GM12865 (cell line): ENCODE results near the gene DNM2.

Experiments
- DNase-seq: peaks from one replicate; pipeline ENCODE4 v3.0.0; 2010; ENCODE audit warnings: low read depth
- H3K4me3 ChIP-seq: 2 replicates; pipeline ENCODE4 v1.5.1; 2011; ENCODE audit warnings: mild to moderate bottlenecking, low read depth, low read length, control low read depth
- CTCF ChIP-seq: IDR thresholded peaks from 2 replicates; pipeline ENCODE4 v1.5.1; 2011; ENCODE audit warnings: low read length, control low read depth, low read depth, inconsistent platforms; ENCODE audit not compliant: insufficient read depth; ENCODE audit errors: missing control alignments

The DNM2 gene

DNA sequence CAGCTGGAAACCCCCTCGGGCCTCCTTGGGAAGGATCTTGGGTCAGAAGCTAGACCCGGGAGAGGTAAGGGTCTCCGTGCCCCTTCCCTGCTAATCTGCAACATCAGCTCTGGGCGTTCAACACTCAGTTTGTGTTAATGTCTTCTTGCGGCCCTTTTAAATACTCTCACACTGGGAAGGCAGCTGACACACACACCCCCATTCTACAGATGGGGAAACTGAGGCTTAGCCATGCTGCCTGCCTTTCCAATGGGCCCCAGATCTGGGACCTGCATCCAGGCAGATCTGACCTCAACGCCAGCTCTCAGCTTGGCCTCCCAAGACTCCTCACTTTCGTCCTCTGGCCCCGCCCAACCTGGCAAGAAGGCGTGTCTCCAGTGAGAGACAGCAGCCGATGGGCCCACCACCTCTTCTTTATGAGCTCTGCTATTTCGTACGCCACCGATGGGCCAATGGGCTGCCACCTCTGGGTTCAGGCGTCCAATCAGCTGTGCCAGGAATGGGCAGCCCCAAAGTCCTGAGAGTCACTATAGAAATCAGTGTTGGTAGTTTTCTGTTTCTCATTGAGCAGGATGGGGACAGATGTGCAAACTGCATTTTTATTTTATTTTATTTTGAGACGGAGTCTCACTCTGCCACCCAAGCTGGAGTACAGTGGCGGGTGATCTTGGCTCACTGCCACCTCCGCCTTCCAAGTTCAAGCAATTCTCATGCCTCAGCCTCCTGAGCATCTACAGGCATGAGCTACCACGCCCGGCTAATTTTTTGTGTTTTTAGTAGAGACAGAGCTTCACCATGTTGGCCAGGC, 43.8 kb downstream of the DNM2 start:
- no peak for TF ChIP-seq CTCF
- H3K4me3 ChIP-seq, result no peak overlapping the region
- no peak for DNase-seq

DNA sequence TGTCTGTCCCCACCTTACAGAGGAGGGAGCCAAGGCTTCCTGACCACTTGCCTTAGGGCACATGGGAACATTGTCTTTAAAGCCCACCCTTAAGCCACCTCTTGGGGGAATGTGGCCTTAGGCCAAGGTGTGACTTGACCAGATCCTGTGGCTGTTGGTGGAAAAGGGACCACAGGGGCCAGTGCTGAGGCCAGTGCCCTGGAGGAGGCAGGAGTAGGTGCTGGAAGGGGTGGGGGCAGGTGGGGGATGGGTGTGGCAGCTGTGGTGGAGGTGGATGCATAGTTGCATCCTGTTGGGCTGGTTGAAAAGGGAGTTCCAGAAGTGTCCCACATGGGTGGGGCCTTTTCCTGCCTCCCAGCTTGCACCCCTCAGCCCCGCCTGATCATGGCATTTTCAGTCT, 44.8 kb downstream of the DNM2 start:
- H3K4me3 ChIP-seq, result no peak overlapping the region
- no peak for TF ChIP-seq CTCF
- DNase-seq, result peak; percentile 32

DNA sequence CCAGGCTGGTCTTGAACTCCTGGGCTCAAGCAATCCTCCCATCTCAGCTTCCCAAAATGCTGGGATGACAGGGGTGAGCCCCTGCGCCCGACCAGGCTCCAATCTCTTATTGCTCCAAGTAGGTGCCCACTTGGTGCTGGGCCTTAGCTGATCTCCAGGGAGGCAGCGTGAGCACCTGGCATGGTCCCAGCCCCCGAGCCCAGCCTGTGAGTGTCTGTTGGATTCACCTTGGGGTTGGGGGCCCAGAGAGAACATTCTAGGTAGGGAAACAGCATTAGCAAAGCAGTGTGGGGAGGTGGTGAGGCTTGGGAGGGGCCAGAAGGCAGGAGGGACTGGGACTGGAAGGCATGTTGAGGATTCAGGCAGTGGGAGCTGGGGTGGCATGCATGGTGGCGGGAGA, 45.5 kb downstream of the DNM2 start:
- no peak for DNase-seq
- H3K4me3 ChIP-seq, result no peak overlapping the region
- TF ChIP-seq CTCF, result no peak

DNA sequence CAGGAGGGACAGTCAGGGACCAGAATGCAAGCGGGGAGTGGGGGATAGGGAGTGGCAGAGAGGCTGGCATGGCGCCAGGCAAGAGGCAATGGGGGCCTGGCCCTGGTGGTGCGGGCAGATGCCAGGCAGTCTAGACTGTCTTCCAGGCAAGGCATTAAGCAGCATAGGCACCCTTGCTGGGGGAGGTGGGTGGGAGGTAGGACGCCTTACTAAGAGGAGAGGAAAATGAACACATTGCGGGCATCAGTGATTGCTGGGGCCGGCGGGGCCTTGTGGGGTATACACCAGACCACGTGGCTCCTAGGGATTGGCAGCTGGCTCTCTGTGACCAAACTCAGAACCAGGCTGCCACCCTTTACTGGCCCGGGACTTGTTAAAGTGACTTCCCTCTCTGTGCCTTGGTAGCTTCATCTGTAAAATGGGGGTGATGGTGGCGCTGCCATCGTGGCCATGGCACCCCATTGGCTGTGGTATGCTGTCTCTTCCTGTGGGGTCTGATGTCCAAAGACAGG, 46.0 kb downstream of the DNM2 start:
- no peak for DNase-seq
- no peak overlapping the region for H3K4me3 ChIP-seq
- TF ChIP-seq CTCF, result no peak

- no peak overlapping the region for H3K4me3 ChIP-seq
- no peak for DNase-seq
- TF ChIP-seq CTCF, result no peak
These were observed 46.5 kb downstream of the DNM2 start for GRCh38 chr19:10764340-10764894.

- no peak for TF ChIP-seq CTCF
- H3K4me3 ChIP-seq, result no peak overlapping the region
These were observed 48.3 kb downstream of the DNM2 start for GRCh38 chr19:10766049-10766623.

DNA sequence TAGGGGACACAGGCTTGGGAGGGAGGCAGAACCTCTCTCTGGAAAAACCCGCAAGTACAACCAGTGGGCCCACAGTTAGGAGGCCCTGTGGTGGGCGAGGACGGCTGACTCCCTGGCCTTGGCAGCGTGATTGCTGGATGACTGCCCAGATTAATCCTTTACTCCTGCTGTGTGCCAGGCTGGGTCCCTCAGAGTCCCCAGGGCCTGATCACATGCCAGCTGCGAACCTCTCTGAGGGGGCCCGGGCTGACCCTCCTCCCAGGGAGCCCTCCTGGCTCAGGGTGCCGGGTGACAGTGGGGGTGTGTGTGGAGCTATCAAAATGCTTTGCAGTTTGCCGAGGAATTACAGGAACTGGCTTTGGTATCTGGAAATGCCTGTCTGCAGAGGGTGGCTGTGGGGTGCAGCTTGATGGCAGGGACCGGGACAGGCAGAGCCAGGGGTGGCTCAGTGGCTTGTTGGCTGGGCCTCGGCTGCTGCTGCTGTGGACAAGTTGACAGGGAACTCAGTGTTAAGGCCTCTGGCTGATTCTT, 48.9 kb downstream of the DNM2 start:
- H3K4me3 ChIP-seq, result no peak overlapping the region
- TF ChIP-seq CTCF, result no peak
- no peak for DNase-seq

More at GRCh38 chr19:10766049-10766623, 48.3 kb downstream of the DNM2 start:
- DNase-seq, result no peak
